ENCODE data around the gene PSENEN.

GRCh38 chr19:35710784-35711723, 34.4 kb upstream of the PSENEN start:
- TF ChIP-seq POLR2A (IDR thresholded peaks at IDR 0.05) (no peak), CTCF (IDR thresholded peaks at IDR 0.05) (no peak), EP300 (IDR thresholded peaks at IDR 0.05; ENCODE audit: low read depth) (no peak)
